Activated CD4-positive, alpha-beta T cell treated with anti-CD3 and anti-CD28 coated beads, Interleukin-2, amount 10 ng/mL, durations not matched to agents 7 days and 5 days (primary cell): ENCODE data around the gene ICAM2. TPM values are rescaled to one million over a fixed set of nuclear protein-coding genes. Genes with fewer than 3 reads are reported as not detected.

ENCODE experiments used
- CTCF ChIA-PET: fragments of 350-600 bp; sonication (Branson Sonifier 250); formaldehyde crosslinking; loops from one replicate; lab custom pipeline; 2021; ENCODE audit warnings: antibody characterized with exemption; lab: Charles Lee
- POLR2A ChIA-PET: fragments of 350-600 bp; sonication (Branson Sonifier 250); formaldehyde crosslinking; loops from one replicate; lab custom pipeline; 2021; ENCODE audit warnings: antibody characterized with exemption; lab: Charles Lee
- DNase-seq: peaks from one replicate; pipeline ENCODE4 v3.0.0-alpha.2; 2020
- H3K27ac Mint-ChIP-seq: one replicate; pipeline ENCODE4 v1.8.0; 2021; ENCODE audit warnings: mild to moderate bottlenecking, moderate library complexity, mixed read lengths
- H3K27me3 Mint-ChIP-seq: one replicate; pipeline ENCODE4 v1.8.0; 2021; ENCODE audit warnings: mixed read lengths
- H3K36me3 Mint-ChIP-seq: one replicate; pipeline ENCODE4 v1.8.0; 2021; ENCODE audit warnings: low read depth, mixed read lengths
- H3K4me1 Mint-ChIP-seq: one replicate; pipeline ENCODE4 v1.8.0; 2021; ENCODE audit warnings: mixed read lengths
- H3K4me3 Mint-ChIP-seq: one replicate; pipeline ENCODE4 v1.8.0; 2021; ENCODE audit warnings: mild to moderate bottlenecking, moderate library complexity, mixed read lengths
- H3K9me3 Mint-ChIP-seq: one replicate; pipeline ENCODE4 v1.8.0; 2021; ENCODE audit warnings: mixed read lengths
- total RNA-seq, 2 experiments: library from RNA; stranded (reverse); gene quantifications; one replicate each; pipeline ENCODE4 v1.2.3, GENCODE V29; 2021

The ICAM2 gene
- total RNA-seq, 2 experiments from 2014 or later, result 113 to 116 TPM

DNA sequence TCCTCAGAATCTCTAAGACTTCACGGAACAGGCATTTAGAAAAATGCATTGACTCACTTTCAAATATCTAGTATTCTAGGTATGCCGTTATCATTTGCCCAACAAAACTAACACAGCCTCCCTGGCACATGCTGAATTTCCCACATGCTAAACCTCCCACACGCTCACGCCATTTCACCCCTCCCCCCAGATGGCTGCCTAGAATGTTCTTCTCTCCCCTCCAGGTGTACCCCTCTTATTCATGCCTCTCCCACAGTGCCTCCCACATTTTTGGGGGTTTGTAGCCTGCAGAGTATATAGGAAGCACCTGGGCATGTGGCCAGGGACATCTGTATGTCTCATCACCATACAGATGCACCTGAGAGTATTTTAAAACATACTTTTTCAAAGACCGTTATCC, 38.2 kb upstream of the ICAM2 start:
- Mint-ChIP-seq H3K4me1 (peaks cover 63% of the 10 kb centered on the region), H3K36me3 (peaks cover 81% of the 10 kb centered on the region), H3K9me3 (no peaks in the 10 kb centered on the region), H3K27me3 (no peaks in the 10 kb centered on the region), H3K27ac (peak overlapping the region; percentile 33), H3K4me3 (no peak overlapping the region)
- POLR2A ChIA-PET, result no interaction called here
- CTCF ChIA-PET, result interaction anchor here (1.0 to 1.2 kb wide), 2 partner anchors 13 to 21 kb away, joined by 3 read pairs; no protein-coding TSS in a partner anchor
- no peak for DNase-seq

DNA sequence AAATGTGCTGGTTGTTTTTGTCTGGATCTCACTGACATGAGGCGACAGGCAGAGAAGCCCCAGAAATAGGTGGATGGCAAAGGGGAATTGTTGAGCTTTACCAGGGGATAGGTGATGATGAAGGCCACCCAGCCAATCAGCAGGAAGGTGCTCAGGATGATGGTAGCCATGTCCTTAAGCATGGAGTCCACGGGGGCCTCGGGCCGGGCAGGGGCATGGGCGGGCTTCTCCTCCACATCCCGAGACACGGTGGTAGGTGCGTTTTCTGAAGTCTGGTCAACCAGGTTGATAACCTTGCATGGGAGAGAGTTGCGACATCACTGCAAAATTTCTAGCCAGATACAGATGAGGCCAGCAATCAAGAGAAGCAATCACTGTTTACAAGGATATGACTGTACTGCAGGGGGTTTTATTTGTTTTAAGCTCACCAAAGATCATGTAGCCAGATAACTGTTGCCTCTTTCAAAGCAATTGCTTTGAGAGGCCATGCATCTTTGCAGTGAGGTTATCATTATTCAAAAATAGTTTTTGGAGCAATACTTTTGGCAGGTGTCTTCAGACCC, 37.3 kb upstream of the ICAM2 start:
- Mint-ChIP-seq H3K36me3 (peaks cover 83% of the 10 kb centered on the region), H3K27me3 (no peaks in the 10 kb centered on the region), H3K9me3 (no peaks in the 10 kb centered on the region), H3K4me3 (no peak overlapping the region), H3K27ac (peak overlapping the region; percentile 42), H3K4me1 (peaks cover 63% of the 10 kb centered on the region)
- CTCF ChIA-PET, result interaction anchor here (1.0 to 1.4 kb wide), 4 partner anchors 12 to 125 kb away, joined by 3 read pairs; partner anchors contain the start of gene CD79B
- no peak for DNase-seq
- POLR2A ChIA-PET, result no interaction called here

DNA sequence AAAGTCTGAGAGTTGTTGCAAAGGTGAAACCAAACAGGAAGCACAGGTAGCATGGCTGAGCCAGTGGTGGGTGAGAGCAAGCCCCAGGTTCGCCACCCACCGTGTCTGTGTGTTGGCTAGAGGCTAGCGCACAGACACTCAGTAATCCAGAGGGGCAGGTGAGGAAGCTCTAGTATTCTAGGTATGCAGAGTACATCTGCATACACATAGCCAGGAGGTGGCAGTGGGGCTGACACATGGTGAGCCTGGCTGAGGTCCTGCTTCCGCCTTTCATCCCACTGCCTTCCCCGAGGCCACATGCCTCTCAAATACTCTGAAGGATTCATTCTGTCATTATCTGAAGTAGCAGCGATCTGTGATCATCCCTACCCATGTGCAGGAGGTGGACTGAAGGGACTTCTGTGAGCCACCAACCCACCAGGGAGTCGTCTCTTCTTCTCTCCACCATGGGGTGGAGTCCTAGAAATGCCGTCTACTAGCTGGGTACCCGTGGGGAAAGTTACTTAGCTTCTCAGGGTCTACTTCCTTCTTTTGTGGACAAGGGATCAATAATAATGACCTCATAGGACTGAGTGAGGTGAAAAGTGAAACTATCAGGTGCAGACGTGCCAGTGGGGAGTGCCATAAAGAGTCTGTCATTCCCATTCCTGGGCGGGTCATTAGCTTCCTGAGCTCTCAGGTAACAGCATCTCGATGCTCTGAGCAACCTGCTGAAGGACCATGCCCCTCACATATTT, 36.0 kb upstream of the ICAM2 start:
- CTCF ChIA-PET, result interaction anchor here (0.6 to 1.7 kb wide), 11 partner anchors 10 to 208 kb away, joined by 3 to 5 read pairs (median 3); partner anchors contain the start of gene CD79B
- peaks cover 61% of the 10 kb centered on the region for H3K4me1 Mint-ChIP-seq
- POLR2A ChIA-PET, result interaction anchor here (0.6 to 0.7 kb wide), 4 partner anchors 77 to 171 kb away, joined by 3 read pairs; no protein-coding TSS in a partner anchor
- peaks cover 87% of the 10 kb centered on the region for H3K36me3 Mint-ChIP-seq
- no peak for DNase-seq
- H3K4me3 Mint-ChIP-seq, result no peak overlapping the region
- peak overlapping the region; percentile 73 for H3K27ac Mint-ChIP-seq
- H3K9me3 Mint-ChIP-seq, result no peaks in the 10 kb centered on the region
- no peaks in the 10 kb centered on the region for H3K27me3 Mint-ChIP-seq

DNA sequence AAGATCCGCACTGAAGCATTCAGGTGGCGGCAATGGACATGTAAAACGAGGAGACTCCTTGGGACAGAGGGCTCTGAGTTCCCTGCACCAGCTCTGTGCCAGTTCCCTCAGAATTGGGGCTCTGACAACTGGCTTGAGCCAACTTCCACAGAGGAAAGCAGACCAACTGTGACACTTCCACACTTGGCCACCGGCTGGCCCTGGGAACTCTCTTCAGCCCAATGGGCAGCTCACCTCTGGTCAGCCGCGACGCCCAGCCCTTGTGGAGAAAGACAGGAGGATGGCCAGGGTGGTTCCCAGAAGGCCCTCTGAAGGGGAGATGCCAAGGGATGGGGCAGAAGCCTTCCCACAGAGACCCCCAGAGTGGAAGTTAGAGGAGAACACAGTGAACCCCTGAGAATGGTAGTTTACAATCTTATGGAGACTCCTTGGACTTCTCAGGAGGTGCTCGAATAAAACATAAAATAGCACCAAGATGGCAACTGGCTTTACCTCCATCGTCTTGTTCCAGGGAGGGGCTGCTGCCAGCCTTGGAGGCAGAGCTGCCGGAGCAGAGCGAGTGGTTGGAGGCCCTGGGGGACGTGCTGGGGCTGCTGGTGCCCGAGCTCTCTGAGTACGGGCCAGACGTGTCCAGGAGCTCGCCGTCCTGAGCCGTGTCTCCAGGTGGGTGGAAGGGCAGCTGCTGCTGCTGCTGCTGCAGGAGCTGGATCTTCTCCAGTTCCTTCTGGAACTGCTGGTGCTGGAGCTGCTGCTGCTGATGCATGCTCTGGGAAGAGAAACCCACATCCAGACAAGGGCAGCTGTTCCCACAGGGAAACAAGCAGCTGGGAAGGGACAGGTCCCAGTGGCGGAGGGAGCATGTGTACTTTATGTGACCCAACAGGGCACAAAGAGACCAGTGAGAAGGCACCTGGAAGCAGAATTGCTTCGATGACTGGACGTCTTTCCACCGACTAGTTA, 35.0 kb upstream of the ICAM2 start:
- Mint-ChIP-seq H3K4me3 (no peak overlapping the region), H3K36me3 (peaks cover 87% of the 10 kb centered on the region), H3K4me1 (peaks cover 66% of the 10 kb centered on the region), H3K27ac (no peak overlapping the region), H3K27me3 (no peaks in the 10 kb centered on the region), H3K9me3 (no peaks in the 10 kb centered on the region)
- DNase-seq, result no peak
- CTCF ChIA-PET, result interaction anchor here (1.0 to 2.7 kb wide), 8 partner anchors 9 to 207 kb away, joined by 3 to 9 read pairs (median 4); no protein-coding TSS in a partner anchor
- POLR2A ChIA-PET, result interaction anchor here (0.6 kb wide), 1 partner anchor 78 kb away, joined by 3 read pairs; no protein-coding TSS in a partner anchor

DNA sequence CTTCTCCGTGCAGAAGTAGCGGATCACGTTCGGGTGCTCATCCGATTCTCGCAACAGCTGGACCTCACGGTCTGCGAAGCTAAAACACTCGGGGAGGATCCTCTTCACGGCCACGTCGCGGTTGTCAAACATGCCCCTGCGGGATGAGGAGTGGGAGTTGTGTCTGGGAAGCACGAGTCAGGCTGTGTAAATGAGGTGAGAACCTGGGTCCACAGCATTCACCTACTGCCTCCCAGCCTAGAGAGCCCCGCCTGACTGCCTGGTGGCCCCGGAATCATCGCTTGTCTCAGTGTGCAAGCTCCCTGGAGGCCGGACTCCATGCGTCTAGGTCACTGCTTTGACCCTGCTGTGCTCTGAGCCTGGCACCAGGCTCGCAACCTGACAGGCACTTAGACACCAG, 33.9 kb upstream of the ICAM2 start:
- peaks cover 87% of the 10 kb centered on the region for H3K36me3 Mint-ChIP-seq
- no peak for DNase-seq
- no peaks in the 10 kb centered on the region for H3K9me3 Mint-ChIP-seq
- ChIA-PET CTCF (interaction anchor here (0.8 to 2.7 kb wide), 10 partner anchors 10 to 79 kb away, joined by 3 to 10 read pairs (median 6); no protein-coding TSS in a partner anchor), POLR2A (no interaction called here)
- no peak overlapping the region for H3K4me3 Mint-ChIP-seq
- peak overlapping the region; percentile 54 for H3K27ac Mint-ChIP-seq
- H3K4me1 Mint-ChIP-seq, result peaks cover 71% of the 10 kb centered on the region
- H3K27me3 Mint-ChIP-seq, result no peaks in the 10 kb centered on the region

DNA sequence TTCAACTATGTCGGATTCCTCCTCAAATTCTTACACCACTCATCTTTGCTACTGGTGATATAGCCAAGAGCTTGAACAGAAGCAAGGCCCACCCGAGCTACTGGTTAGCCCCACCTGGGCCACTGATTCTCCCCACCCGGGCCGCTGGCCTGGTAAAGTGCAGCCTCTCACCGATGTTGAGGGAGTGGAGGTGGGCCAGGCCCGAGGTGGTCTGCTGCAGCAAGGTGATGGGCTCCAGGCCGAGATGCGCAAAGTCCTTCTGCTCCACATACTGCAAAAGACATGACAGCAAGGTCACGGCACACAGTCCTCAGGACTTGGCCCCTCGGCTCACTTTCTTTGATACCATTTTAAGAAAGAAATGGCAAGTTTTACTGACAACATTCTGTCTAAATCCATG, 32.7 kb upstream of the ICAM2 start:
- Mint-ChIP-seq H3K4me1 (peaks cover 67% of the 10 kb centered on the region), H3K4me3 (no peak overlapping the region), H3K9me3 (no peaks in the 10 kb centered on the region), H3K27me3 (no peaks in the 10 kb centered on the region), H3K36me3 (peaks cover 83% of the 10 kb centered on the region), H3K27ac (peak overlapping the region; percentile 70)
- DNase-seq, result no peak
- ChIA-PET POLR2A (no interaction called here), CTCF (interaction anchor here (1.0 to 2.7 kb wide), 7 partner anchors 11 to 80 kb away, joined by 3 to 10 read pairs (median 7); no protein-coding TSS in a partner anchor)

DNA sequence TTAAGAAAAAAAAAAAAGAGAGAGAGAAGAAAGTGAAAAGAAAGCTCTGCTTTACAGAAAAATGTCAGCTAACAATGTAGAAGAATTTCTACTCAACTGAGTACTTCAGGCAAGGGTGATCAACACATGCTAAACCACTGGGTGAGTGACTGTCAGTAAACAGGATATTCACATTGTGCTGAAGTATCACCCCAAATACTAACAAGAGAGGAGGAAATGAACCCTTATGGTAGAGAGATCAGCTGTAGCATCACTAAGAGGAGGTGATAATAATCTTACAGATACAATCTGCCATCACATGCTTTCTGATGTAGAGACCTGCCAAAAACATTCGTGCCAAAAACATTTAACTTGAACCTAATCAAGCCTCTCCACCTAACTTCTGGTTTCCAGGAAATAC, 30.7 kb upstream of the ICAM2 start:
- H3K27ac Mint-ChIP-seq, result peak overlapping the region; percentile 93
- POLR2A ChIA-PET, result interaction anchor here (0.6 to 0.9 kb wide), 4 partner anchors 22 to 79 kb away, joined by 3 to 6 read pairs (median 3); no protein-coding TSS in a partner anchor
- CTCF ChIA-PET, result interaction anchor here (0.5 to 4.8 kb wide), 5 partner anchors 13 to 930 kb away, joined by 3 to 33 read pairs (median 4); no protein-coding TSS in a partner anchor
- H3K27me3 Mint-ChIP-seq, result no peaks in the 10 kb centered on the region
- H3K4me1 Mint-ChIP-seq, result peaks cover 52% of the 10 kb centered on the region
- DNase-seq, result peak; percentile 61
- peak overlapping the region; percentile 52 for H3K4me3 Mint-ChIP-seq
- no peaks in the 10 kb centered on the region for H3K9me3 Mint-ChIP-seq
- H3K36me3 Mint-ChIP-seq, result peaks cover 81% of the 10 kb centered on the region

DNA sequence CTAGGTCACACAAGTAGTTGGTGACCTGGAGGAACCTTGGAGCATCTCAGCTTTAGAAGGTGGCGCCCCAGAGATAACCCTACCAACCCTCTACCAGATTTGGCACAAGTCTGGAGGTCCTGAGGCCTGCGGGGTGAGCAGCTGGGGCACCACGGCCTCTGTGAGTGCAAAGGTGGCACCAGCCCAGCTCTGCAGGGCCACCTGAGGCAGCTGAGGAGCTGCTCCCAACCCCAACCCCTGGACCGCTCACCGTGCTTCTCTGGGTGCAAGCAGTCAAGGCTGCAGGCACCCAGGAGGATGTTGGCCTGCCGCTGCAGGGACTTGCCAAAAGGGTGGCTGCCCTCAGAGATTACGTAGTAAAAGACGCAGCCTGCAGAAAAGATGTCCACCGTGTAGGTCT, 28.4 kb upstream of the ICAM2 start:
- no peak for DNase-seq
- Mint-ChIP-seq H3K36me3 (peaks cover 84% of the 10 kb centered on the region), H3K4me1 (peaks cover 46% of the 10 kb centered on the region), H3K9me3 (no peaks in the 10 kb centered on the region), H3K27me3 (no peaks in the 10 kb centered on the region), H3K4me3 (no peak overlapping the region), H3K27ac (peak overlapping the region; percentile 14)
- ChIA-PET POLR2A (no interaction called here), CTCF (interaction anchor here (4.2 to 4.8 kb wide), 2 partner anchors 23 to 84 kb away, joined by 17 to 33 read pairs; no protein-coding TSS in a partner anchor)

DNA sequence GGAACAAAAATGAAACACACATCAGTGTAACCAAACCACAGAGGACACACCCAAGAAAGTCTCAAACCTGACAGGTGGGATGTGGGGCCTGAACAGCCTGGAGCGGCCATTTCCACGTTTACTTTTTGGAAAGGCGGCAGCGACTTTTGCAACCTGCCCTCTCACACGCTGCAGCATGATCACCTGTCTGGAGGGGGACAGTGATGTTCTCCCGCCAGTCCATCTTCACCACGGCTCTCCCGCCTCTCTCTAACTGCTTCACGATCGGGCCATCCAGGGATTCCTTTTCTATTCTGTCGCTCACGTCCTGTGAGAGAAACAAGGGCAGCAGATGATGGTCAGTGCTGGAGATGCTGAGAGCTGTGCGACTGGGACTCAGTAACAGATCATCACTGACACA, 24.7 kb upstream of the ICAM2 start:
- ChIA-PET CTCF (interaction anchor here (0.6 to 4.7 kb wide), 6 partner anchors 13 to 66 kb away, joined by 3 to 32 read pairs (median 3); no protein-coding TSS in a partner anchor), POLR2A (no interaction called here)
- Mint-ChIP-seq H3K27me3 (no peaks in the 10 kb centered on the region), H3K4me1 (peaks cover 26% of the 10 kb centered on the region), H3K9me3 (no peaks in the 10 kb centered on the region), H3K36me3 (peaks cover 70% of the 10 kb centered on the region), H3K27ac (peak overlapping the region; percentile 54), H3K4me3 (no peak overlapping the region)
- no peak for DNase-seq

DNA sequence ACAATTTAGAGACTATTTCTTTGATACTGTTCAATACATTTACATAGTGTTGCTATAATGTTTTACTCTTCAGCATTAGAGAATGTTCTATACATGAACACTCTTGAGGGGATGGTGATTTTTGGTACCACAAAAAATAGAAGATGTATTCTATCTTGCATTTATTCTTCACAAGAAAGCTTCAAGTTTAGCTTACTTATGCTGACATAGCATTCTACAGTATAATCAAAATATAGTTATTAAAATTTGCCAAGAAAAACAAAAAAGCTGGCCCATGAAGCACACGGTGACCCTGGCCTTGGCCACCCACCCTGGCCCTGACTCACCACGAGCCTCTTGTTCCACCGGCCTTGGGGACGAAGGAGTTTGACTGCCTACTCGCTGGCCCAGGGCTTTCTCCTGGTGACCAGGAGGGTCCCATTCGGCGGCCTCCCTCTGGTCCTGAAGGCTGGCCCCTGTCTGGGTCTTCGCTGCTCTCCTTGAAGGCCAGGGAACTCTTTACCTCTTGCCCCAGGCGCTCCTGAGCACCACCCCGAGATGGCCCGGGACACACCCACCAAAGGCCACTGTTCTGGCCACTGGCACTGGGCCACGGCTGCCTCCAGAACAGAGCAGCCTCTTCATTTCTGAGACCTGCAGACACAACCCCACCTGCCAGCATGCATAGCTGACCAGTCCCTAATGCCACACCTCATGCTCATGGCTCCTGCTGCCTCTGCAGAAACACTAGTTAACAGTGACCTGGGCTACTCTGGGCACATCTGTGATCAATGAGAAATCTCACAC, 22.5 kb upstream of the ICAM2 start:
- Mint-ChIP-seq H3K27ac (no peak overlapping the region), H3K4me1 (peaks cover 19% of the 10 kb centered on the region), H3K4me3 (no peak overlapping the region), H3K36me3 (peaks cover 64% of the 10 kb centered on the region), H3K9me3 (no peaks in the 10 kb centered on the region), H3K27me3 (no peaks in the 10 kb centered on the region)
- ChIA-PET POLR2A (no interaction called here), CTCF (interaction anchor here (0.6 to 4.7 kb wide), 9 partner anchors 9 to 91 kb away, joined by 3 to 32 read pairs (median 5); partner anchors contain the start of gene ICAM2)
- no peak for DNase-seq

DNA sequence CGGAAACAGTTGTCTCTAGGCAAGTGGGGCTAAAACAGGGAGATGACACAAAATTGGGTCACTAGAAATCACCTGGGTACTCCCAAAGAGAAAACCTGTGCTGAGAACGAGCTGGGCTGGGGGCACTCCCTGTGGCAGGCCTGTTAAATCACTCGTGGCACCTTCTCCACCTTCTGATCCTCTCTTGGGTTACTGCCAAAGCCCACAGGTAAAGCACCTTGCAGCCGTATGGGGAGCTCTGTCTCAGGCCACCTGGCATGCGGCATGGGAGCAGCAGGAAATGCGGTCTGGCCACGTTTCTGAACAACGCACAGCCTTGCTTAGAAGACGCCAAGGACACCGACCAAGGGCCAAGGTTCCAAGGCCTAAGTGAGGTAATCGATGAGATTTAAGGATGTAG, 21.5 kb upstream of the ICAM2 start:
- peaks cover 19% of the 10 kb centered on the region for H3K4me1 Mint-ChIP-seq
- ChIA-PET CTCF (interaction anchor here (1.0 to 4.7 kb wide), 8 partner anchors 10 to 123 kb away, joined by 3 to 32 read pairs (median 6); partner anchors contain the start of gene ICAM2), POLR2A (no interaction called here)
- H3K4me3 Mint-ChIP-seq, result no peak overlapping the region
- no peak for DNase-seq
- H3K36me3 Mint-ChIP-seq, result peaks cover 61% of the 10 kb centered on the region
- H3K27ac Mint-ChIP-seq, result peak overlapping the region; percentile 60
- no peaks in the 10 kb centered on the region for H3K27me3 Mint-ChIP-seq
- no peaks in the 10 kb centered on the region for H3K9me3 Mint-ChIP-seq
